ENCODE data around the gene BNC1.
"Not testable (repeated sequence)": the region's sequence is repeated elsewhere in the genome, so short reads cannot be mapped to it uniquely, and the experiment has no call there.

BNC1 gene

GRCh38 chr15:83248151-83249029 lies 36.1 kb downstream of the BNC1 start:
- peak; percentile 73 for DNase-seq

GRCh38 chr15:83243634-83244033 lies 40.8 kb downstream of the BNC1 start:
- DNase-seq = no peak

- no peak for DNase-seq
Observed at GRCh38 chr15:83230242-83230641, 54.2 kb downstream of the BNC1 start.

- no peak for DNase-seq
Observed at GRCh38 chr15:83225449-83225848, 59.0 kb downstream of the BNC1 start.

GRCh38 chr15:83221781-83222180 lies 62.7 kb downstream of the BNC1 start:
- DNase-seq = not testable (repeated sequence)

GRCh38 chr15:83219026-83219425 lies 65.4 kb downstream of the BNC1 start:
- no peak for DNase-seq

- DNase-seq = no peak
Observed at GRCh38 chr15:83215306-83215705, 69.2 kb downstream of the BNC1 start.

- peak; percentile 98 for DNase-seq
Observed at GRCh38 chr15:83210619-83211018, 73.8 kb downstream of the BNC1 start.

- DNase-seq = no peak
Observed at GRCh38 chr15:83209333-83209732, 75.1 kb downstream of the BNC1 start.

- no peak for DNase-seq
Observed at GRCh38 chr15:83208367-83208661, 76.2 kb downstream of the BNC1 start.

- peak; percentile 63 for DNase-seq
Observed at GRCh38 chr15:83207660-83208366, 76.7 kb downstream of the BNC1 start, which contains the start of gene HDGFL3. Gene HDGFL3 (minus strand): TSS chr15:83207823. CDS start chr15:83207414, 409 bp downstream.

- DNase-seq = peak; percentile 16
Observed at GRCh38 chr15:83207009-83207659, 77.3 kb downstream of the BNC1 start.

GRCh38 chr15:83206526-83207008 lies 77.9 kb downstream of the BNC1 start:
- no peak for DNase-seq

All from fibroblast of upper back skin (primary cell).